Tibial nerve (tissue), 4 donors: ENCODE data around the gene CDAN1. TPM values are rescaled to one million over a fixed set of nuclear protein-coding genes. Genes with fewer than 3 reads are reported as not detected.
"Not testable (repeated sequence)": the region's sequence is repeated elsewhere in the genome, so short reads cannot be mapped to it uniquely, and the experiment has no call there.

Experiments
- DNase-seq, 2 donors: peaks; one replicate each; pipeline ENCODE4 v3.0.0-alpha.2; 2019; ENCODE audit warnings: low spot score in 2 of 2
- H3K27ac ChIP-seq, 4 donors: fragments of 200-600 bp; sonication (generic) in 3 of 4; one replicate each; pipeline ENCODE4 v1.5.1; 2017 to 2019; ENCODE audit warnings: mild to moderate bottlenecking in 1 of 4
- H3K27me3 ChIP-seq, 2 donors: fragments of 200-600 bp; sonication (generic) in 1 of 2; one replicate each; pipeline versions ENCODE4 v1.5.1 to v1.6.0; 2017 to 2019
- H3K36me3 ChIP-seq, 3 donors: fragments of 200-600 bp; sonication (generic); one replicate each; pipeline ENCODE4 v1.5.1; 2018 to 2019
- H3K4me1 ChIP-seq, 4 donors: fragments of 200-600 bp; sonication (generic) in 3 of 4; one replicate each; pipeline ENCODE4 v1.5.1; 2017 to 2019
- H3K4me3 ChIP-seq, 4 donors: fragments of 200-600 bp; sonication (generic) in 3 of 4; one replicate each; pipeline ENCODE4 v1.5.1; 2017 to 2019; ENCODE audit warnings: mild to moderate bottlenecking in 1 of 4, moderate library complexity in 1 of 4
- H3K9me3 ChIP-seq, 4 donors: fragments of 200-600 bp; sonication (generic) in 3 of 4; one replicate each; pipeline ENCODE4 v1.5.1; 2017 to 2019
- EP300 ChIP-seq, 2 donors: sonication (generic); formaldehyde crosslinking; IDR thresholded peaks; one replicate each; pipeline ENCODE4 v1.6.1; 2017; ENCODE audit warnings: antibody characterized with exemption in 2 of 2, mild to moderate bottlenecking in 1 of 2
- POLR2A ChIP-seq, 2 donors: fragments of 450-650 bp; IDR thresholded peaks; one replicate each; pipeline ENCODE4 v1.6.1; 2017; ENCODE audit warnings: antibody characterized with exemption in 2 of 2, mild to moderate bottlenecking in 2 of 2, moderate library complexity in 2 of 2
- WGBS, 2 donors: methylation state at CpG; one replicate each; pipeline ENCODE4 v1.1.5; 2018; 5-methylcytosine and 5-hydroxymethylcytosine counted together
- total RNA-seq, 4 donors: library from RNA; depleted of rRNA; stranded (reverse); fragments of >200 nt; gene quantifications; one replicate each; pipeline ENCODE4 v1.1.0, GENCODE V29; 2016
- TF ChIP-seq, protein P1 (sequence below), 5 experiments: fragments of 200-600 bp in 3 of 5; fragments of 450-650 bp in 2 of 5; sonication (generic) in 3 of 5; IDR thresholded peaks; one replicate each; pipeline ENCODE4 v1.5.1; 2016 to 2019; ENCODE audit warnings: antibody characterized with exemption in 5 of 5, mild to moderate bottlenecking in 3 of 5, moderate library complexity in 2 of 5

CDAN1 gene
- total RNA-seq, 4 donors from 2014 or later: 14.0 to 25.5 (median 22.0) TPM

DNA sequence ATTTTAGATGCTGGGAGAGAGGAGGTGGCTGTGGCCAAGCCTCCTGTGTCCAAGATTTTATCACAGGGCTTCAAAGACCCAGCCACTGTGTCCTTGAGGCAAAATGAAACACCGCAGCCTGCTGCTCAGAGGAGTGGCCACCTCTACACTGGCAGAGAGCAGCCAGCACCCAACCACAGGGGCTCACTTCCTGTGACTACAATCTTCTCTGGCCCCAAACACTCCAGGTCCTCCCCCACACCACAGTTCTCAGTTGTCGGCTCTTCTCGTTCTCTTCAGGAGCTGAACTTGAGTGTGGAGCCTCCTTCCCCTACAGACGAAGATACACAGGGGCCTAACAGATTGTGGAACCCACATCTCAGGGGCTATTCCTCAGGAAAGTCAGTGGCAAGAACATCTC lies 45.6 kb downstream of the CDAN1 start:
- Histone ChIP-seq H3K4me1 (no peaks in the 10 kb centered on the region), H3K36me3 (peaks cover 0 to 100% (median 2%) of the 10 kb centered on the region in 3 donors)

DNA sequence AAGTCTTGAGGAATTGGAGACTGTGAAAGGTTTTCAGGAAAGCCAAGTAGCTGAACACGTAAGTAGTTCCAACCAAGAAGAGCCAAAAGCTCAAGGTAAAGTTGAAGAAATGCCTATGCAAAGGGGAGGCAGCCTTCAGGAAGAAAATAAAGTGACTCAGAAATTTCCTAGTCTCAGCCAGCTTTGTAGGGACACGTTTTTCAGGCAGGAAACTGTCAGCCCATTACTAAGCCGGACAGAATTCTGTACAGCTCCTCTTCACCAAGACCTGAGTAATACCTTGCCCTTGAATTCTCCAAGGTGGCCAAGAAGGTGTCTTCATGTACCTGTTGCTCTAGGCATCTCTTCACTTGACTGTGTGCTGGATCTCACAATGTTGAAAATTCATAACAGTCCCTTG lies 48.6 kb downstream of the CDAN1 start:
- Histone ChIP-seq H3K27me3 (no peaks in the 10 kb centered on the region), H3K4me3 (no peak overlapping the region), H3K4me1 (no peaks in the 10 kb centered on the region), H3K36me3 (peaks cover 0 to 100% (median 2%) of the 10 kb centered on the region in 3 donors), H3K9me3 (no peaks in the 10 kb centered on the region), H3K27ac (no peak overlapping the region)
- WGBS, 2 donors: 88% methylated on average over 3 of the region's 3 CpGs
- DNase-seq: no peak
- TF ChIP-seq, protein P1, sequence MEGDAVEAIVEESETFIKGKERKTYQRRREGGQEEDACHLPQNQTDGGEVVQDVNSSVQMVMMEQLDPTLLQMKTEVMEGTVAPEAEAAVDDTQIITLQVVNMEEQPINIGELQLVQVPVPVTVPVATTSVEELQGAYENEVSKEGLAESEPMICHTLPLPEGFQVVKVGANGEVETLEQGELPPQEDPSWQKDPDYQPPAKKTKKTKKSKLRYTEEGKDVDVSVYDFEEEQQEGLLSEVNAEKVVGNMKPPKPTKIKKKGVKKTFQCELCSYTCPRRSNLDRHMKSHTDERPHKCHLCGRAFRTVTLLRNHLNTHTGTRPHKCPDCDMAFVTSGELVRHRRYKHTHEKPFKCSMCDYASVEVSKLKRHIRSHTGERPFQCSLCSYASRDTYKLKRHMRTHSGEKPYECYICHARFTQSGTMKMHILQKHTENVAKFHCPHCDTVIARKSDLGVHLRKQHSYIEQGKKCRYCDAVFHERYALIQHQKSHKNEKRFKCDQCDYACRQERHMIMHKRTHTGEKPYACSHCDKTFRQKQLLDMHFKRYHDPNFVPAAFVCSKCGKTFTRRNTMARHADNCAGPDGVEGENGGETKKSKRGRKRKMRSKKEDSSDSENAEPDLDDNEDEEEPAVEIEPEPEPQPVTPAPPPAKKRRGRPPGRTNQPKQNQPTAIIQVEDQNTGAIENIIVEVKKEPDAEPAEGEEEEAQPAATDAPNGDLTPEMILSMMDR (IDR thresholded peaks at IDR 0.05): no peak
- TF ChIP-seq POLR2A (IDR thresholded peaks at IDR 0.05) (no peak), EP300 (IDR thresholded peaks at IDR 0.05) (no peak)

More for the DNA sequence above, 45.6 kb downstream of the CDAN1 start:
- Histone ChIP-seq H3K9me3 (no peaks in the 10 kb centered on the region), H3K27ac (no peak overlapping the region), H3K27me3 (no peaks in the 10 kb centered on the region), H3K4me3 (no peak overlapping the region)
- no peak for DNase-seq
- 84 to 89% methylated on average over 4 of the region's 4 CpGs for WGBS, 2 donors
- TF ChIP-seq POLR2A (IDR thresholded peaks at IDR 0.05): no peak
- TF ChIP-seq, protein P1 (IDR thresholded peaks at IDR 0.05): no peak
- no peak for TF ChIP-seq EP300 (IDR thresholded peaks at IDR 0.05)

DNA sequence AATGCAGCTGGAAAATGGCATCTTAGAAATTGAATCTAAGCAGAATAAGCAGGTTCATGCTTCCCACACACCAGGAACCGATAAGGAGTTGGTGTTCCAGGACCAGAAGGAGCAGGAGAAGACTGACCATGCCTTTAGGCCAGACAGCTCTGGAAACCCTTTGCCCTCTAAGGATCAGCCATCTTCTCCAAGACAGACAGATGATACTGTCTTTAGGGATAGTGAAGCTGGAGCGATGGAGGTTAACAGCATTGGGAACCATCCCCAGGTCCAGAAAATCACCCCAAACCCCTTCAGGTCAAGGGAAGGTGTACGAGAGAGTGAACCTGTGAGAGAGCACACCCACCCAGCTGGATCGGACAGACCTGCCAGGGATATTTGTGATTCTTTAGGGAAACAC lies 49.2 kb downstream of the CDAN1 start:
- Histone ChIP-seq H3K27me3 (no peaks in the 10 kb centered on the region), H3K9me3 (no peaks in the 10 kb centered on the region), H3K27ac (no peak overlapping the region), H3K4me3 (no peak overlapping the region), H3K4me1 (no peaks in the 10 kb centered on the region), H3K36me3 (peaks cover 0 to 100% (median 2%) of the 10 kb centered on the region in 3 donors)
- DNase-seq: no peak
- TF ChIP-seq, protein P1 (IDR thresholded peaks at IDR 0.05): no peak
- TF ChIP-seq EP300 (IDR thresholded peaks at IDR 0.05) (no peak), POLR2A (IDR thresholded peaks at IDR 0.05) (no peak)
- 89 to 90% methylated on average over 4 of the region's 4 CpGs for WGBS, 2 donors

DNA sequence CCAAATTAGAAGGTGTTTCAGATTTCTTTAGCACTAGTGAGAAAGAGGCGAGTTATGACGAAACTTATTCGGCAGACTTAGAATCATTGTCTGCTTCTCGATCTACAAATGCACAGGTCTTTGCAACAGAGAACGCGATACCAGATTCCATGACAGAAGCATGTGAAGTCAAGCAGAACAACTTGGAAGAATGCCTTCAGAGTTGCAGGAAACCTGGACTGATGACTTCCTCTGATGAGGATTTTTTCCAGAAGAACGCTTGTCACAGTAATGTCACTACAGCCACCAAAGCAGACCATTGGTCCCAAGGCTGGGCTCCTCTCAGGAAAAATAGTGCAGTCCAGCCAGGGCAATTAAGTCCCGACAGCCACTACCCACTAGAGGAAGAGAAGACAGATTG lies 50.6 kb downstream of the CDAN1 start:
- H3K4me3 ChIP-seq: no peak overlapping the region
- H3K4me1 ChIP-seq: no peaks in the 10 kb centered on the region
- no peaks in the 10 kb centered on the region for H3K9me3 ChIP-seq
- H3K27ac ChIP-seq: no peak overlapping the region
- peaks cover 2 to 100% (median 10%) of the 10 kb centered on the region in 3 donors for H3K36me3 ChIP-seq
- no peaks in the 10 kb centered on the region for H3K27me3 ChIP-seq
- DNase-seq: no peak
- 95 to 97% methylated on average over 8 of the region's 8 CpGs for WGBS, 2 donors
- TF ChIP-seq POLR2A (IDR thresholded peaks at IDR 0.05) (no peak), EP300 (IDR thresholded peaks at IDR 0.05) (no peak)
- TF ChIP-seq, protein P1 (IDR thresholded peaks at IDR 0.05): no peak

DNA sequence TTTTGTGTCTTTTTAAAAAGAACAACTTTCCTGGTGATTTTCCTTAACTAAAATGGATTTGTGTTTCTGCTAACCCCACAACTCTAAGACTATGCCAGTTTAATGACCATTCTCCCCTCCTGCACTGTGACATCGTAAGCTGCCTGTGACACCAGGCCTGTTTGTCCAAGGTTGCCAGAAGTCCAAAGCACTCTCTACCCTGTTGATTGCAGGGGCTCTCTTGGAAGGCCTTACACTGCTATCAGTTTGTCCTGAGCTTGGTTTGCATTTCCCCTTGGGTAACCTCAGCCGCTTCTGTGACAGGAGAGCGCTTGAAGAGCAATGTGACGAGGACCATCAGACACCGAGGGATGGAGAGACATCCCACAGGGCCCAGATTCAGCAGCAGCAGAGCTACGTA lies 55.8 kb downstream of the CDAN1 start:
- H3K36me3 ChIP-seq: peaks cover 0 to 100% (median 10%) of the 10 kb centered on the region in 3 donors
- WGBS, 2 donors: 93 to 95% methylated on average over 6 of the region's 6 CpGs
- H3K27ac ChIP-seq: no peak overlapping the region
- no peaks in the 10 kb centered on the region for H3K4me1 ChIP-seq
- DNase-seq: no peak
- no peak overlapping the region for H3K4me3 ChIP-seq
- H3K27me3 ChIP-seq: no peaks in the 10 kb centered on the region
- TF ChIP-seq, protein P1 (IDR thresholded peaks at IDR 0.05): no peak
- TF ChIP-seq EP300 (IDR thresholded peaks at IDR 0.05): no peak
- no peak for TF ChIP-seq POLR2A (IDR thresholded peaks at IDR 0.05)
- no peaks in the 10 kb centered on the region for H3K9me3 ChIP-seq

DNA sequence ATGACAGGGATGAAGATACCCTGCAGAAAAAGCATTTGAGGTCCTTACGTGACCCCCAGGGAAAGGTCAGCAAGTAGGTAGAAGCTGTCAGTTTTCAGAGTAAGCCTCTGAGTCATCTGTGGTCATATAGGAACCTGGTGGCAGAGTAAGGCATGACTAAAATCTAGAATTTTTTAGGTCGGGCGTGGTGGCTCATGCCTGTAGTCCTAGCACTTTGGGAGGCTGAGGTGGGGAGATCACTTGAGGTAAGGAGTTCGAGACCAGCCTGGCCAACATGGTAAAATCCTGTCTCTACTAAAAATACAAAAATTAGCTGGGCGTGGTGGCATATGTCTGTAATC lies 56.8 kb downstream of the CDAN1 start:
- not testable (repeated sequence) for H3K4me3 ChIP-seq, H3K27me3 ChIP-seq, H3K4me1 ChIP-seq, H3K9me3 ChIP-seq, DNase-seq, H3K27ac ChIP-seq
- peaks cover 0 to 100% (median 10%) of the 10 kb centered on the region in 3 donors for H3K36me3 ChIP-seq
- WGBS, 2 donors: 93 to 100% methylated on average over 5 of the region's 5 CpGs
